HepG2 (cell line): Measurements from ENCODE around the gene ATAD2B. TPM values are rescaled to one million over a fixed set of nuclear protein-coding genes. Genes with fewer than 3 reads are reported as not detected.

Experiments used
- ATF7 ChIP-seq, 2 experiments: fragments of 450-650 bp in 1 of 2; sonication (generic) in 1 of 2; formaldehyde crosslinking in 1 of 2; IDR thresholded peaks; 2 replicates each; pipeline versions ENCODE4 v1.4.0 to v1.6.1; 2016 to 2020; ENCODE audit warnings: antibody characterized with exemption in 1 of 2, mild to moderate bottlenecking in 1 of 2, missing genetic modification reagents in 1 of 2
- CREM ChIP-seq, 2 experiments: sonication (generic) in 1 of 2; formaldehyde crosslinking in 1 of 2; IDR thresholded peaks; 2 replicates each; pipeline versions ENCODE4 v1.4.0 to v1.6.1; 2016 to 2020; ENCODE audit warnings: antibody characterized with exemption in 1 of 2, mild to moderate bottlenecking in 1 of 2, missing genetic modification reagents in 1 of 2
- GMEB2 ChIP-seq: IDR thresholded peaks from 2 replicates; pipeline ENCODE4 v1.6.1; 2016; ENCODE audit warnings: missing biosample characterization, missing genetic modification reagents, low read depth
- MED1 ChIP-seq: sonication (generic); formaldehyde crosslinking; IDR thresholded peaks from 2 replicates; pipeline ENCODE4 v1.4.0; 2020; ENCODE audit warnings: missing genetic modification reagents
- PREB ChIP-seq: sonication (generic); formaldehyde crosslinking; IDR thresholded peaks from 2 replicates; pipeline ENCODE4 v1.4.0; 2020; ENCODE audit warnings: missing genetic modification reagents
- SAFB2 ChIP-seq: sonication (generic); formaldehyde crosslinking; IDR thresholded peaks from 2 replicates; pipeline ENCODE4 v1.5.1; 2020; ENCODE audit warnings: missing genetic modification reagents, low read depth, mild to moderate bottlenecking, borderline replicate concordance
- ZFP41 ChIP-seq: sonication (generic); formaldehyde crosslinking; IDR thresholded peaks from 2 replicates; pipeline ENCODE4 v1.4.0; 2020; ENCODE audit warnings: mild to moderate bottlenecking, missing genetic modification reagents, borderline replicate concordance
- ZFY ChIP-seq: sonication (generic); formaldehyde crosslinking; IDR thresholded peaks from 2 replicates; pipeline ENCODE4 v1.4.0; 2020; ENCODE audit warnings: missing genetic modification reagents
- ZNF605 ChIP-seq: sonication (generic); formaldehyde crosslinking; IDR thresholded peaks from 2 replicates; pipeline ENCODE4 v1.8.0; 2022; ENCODE audit warnings: mild to moderate bottlenecking, missing genetic modification reagents
- ZNF687 ChIP-seq: sonication (generic); formaldehyde crosslinking; IDR thresholded peaks from 2 replicates; pipeline ENCODE4 v1.5.1; 2020; ENCODE audit warnings: mild to moderate bottlenecking, missing genetic modification reagents, moderate library complexity
- polyA plus RNA-seq, 8 experiments: library from polyadenylated mRNA; depleted of rRNA in 3 of 8; stranded (reverse) in 7 of 8; unstranded in 1 of 8; fragments of >200 nt; fragmentation: Illumina TruSeq in 4 of 8; extraction: Trizol in 4 of 8; gene quantifications; 2 replicates each; pipeline versions ENCODE4 v1.2.1 to v1.2.3, GENCODE V29; 2011 to 2016; ENCODE audit warnings: low read depth in 4 of 8, missing spikeins in 1 of 8, mixed read lengths in 1 of 8; ENCODE audit not compliant: insufficient read depth in 1 of 8
- total RNA-seq, 5 experiments: library from RNA; depleted of rRNA; stranded (reverse); fragments of >200 nt; fragmentation: Illumina TruSeq; extraction: Trizol; gene quantifications; 2 replicates each; pipeline ENCODE4 v1.2.3, GENCODE V29; 2016; ENCODE audit warnings: low read depth in 1 of 5

ATAD2B gene
- total and polyA plus RNA-seq, 2 of the 13 experiments (the other 11 are each of a cell fraction or from before 2014, with no cell fraction given) = 5.3 to 22.2 TPM

- TF ChIP-seq CREM (IDR thresholded peaks at IDR 0.05) (no peak), CREM (CRISPR knock-in tag; IDR thresholded peaks at IDR 0.05) (no peak), SAFB2 (CRISPR knock-in tag) (no peak), ZFP41 (CRISPR knock-in tag) (no peak), ZNF605 (CRISPR knock-in tag) (no peak), GMEB2 (no peak), ZNF687 (CRISPR knock-in tag) (no peak), ATF7 (IDR thresholded peaks at IDR 0.05) (no peak), ATF7 (CRISPR knock-in tag; IDR thresholded peaks at IDR 0.05) (no peak), MED1 (CRISPR knock-in tag) (no peak), ZFY (CRISPR knock-in tag) (no peak), PREB (CRISPR knock-in tag) (no peak)
Measured at GRCh38 chr2:23753291-23754010, 173.5 kb downstream of the ATAD2B start (continued).
